ENCODE measurements around the gene ZNF148.

- TF ChIP-seq YY1 (IDR thresholded peaks at IDR 0.05; ENCODE audit: insufficient read depth, insufficient read length), result no peak
- TF ChIP-seq SUZ12 (IDR thresholded peaks at IDR 0.05; ENCODE audit: extremely low read depth, insufficient read depth, insufficient read length), result no peak
Measured at GRCh38 chr3:125325746-125326145, 49.4 kb downstream of the ZNF148 start.
